A673 (cell line): ENCODE measurements around the gene TMEM238. TPM values are rescaled to one million over a fixed set of nuclear protein-coding genes. Genes with fewer than 3 reads are reported as not detected.

ENCODE experiments used
- BruUV-seq: library from RNA; stranded (reverse); fragments of 400-500 nt; replicated peaks from 2 replicates; lab custom pipeline; 2021; lab: Mats Ljungman, UMichigan
- CTCF ChIA-PET: fragments of 300-600 bp; sonication (Branson Sonifier 250); formaldehyde crosslinking; loops from one replicate; lab custom pipeline; 2022; ENCODE audit warnings: antibody characterized with exemption; lab: Charles Lee
- POLR2A ChIA-PET: fragments of 300-600 bp; sonication (Branson Sonifier 250); formaldehyde crosslinking; loops from one replicate; lab custom pipeline; 2022; ENCODE audit warnings: antibody characterized with exemption; ENCODE audit not compliant: low non-redundant PET; lab: Charles Lee
- DNase-seq: peaks from one replicate; pipeline ENCODE4 v3.0.0-alpha.2; 2015; ENCODE audit warnings: low spot score
- H3K27ac ChIP-seq: fragments of 200-600 bp; sonication (generic); 2 replicates; pipeline ENCODE4 v1.5.1; 2016; ENCODE audit warnings: mixed run types, low read depth, mild to moderate bottlenecking, mixed read lengths, antibody characterized with exemption, low read length; ENCODE audit not compliant: poor library complexity, severe bottlenecking
- H3K27me3 ChIP-seq: fragments of 200-600 bp; sonication (generic); replicated peaks from 2 replicates; pipeline ENCODE4 v1.6.1; 2017; ENCODE audit warnings: mixed run types, low read depth, mild to moderate bottlenecking, mixed read lengths, antibody characterized with exemption, low read length; ENCODE audit not compliant: insufficient read depth, poor library complexity
- H3K36me3 ChIP-seq: fragments of 200-600 bp; sonication (generic); 2 replicates; pipeline ENCODE4 v1.6.1; 2016; ENCODE audit warnings: mixed run types, mild to moderate bottlenecking, mixed read lengths, antibody characterized with exemption, low read length; ENCODE audit not compliant: insufficient read depth, poor library complexity, severe bottlenecking
- H3K4me1 ChIP-seq: fragments of 200-600 bp; sonication (generic); 2 replicates; pipeline ENCODE4 v1.6.1; 2017; ENCODE audit warnings: mixed run types, mild to moderate bottlenecking, mixed read lengths, antibody characterized with exemption, low read length; ENCODE audit not compliant: insufficient read depth, poor library complexity, severe bottlenecking
- H3K4me3 ChIP-seq: fragments of 200-600 bp; sonication (generic); 2 replicates; pipeline ENCODE4 v1.5.1; 2016; ENCODE audit warnings: low read depth, mixed run types, mild to moderate bottlenecking, mixed read lengths, low read length; ENCODE audit not compliant: poor library complexity, severe bottlenecking
- H3K9me3 ChIP-seq: fragments of 200-600 bp; sonication (generic); 2 replicates; pipeline ENCODE4 v1.6.1; 2016; ENCODE audit warnings: mixed run types, low read depth, mild to moderate bottlenecking, mixed read lengths, antibody characterized with exemption, low read length; ENCODE audit not compliant: poor library complexity, severe bottlenecking
- EZH2 ChIP-seq: fragments of 200-600 bp; sonication (generic); IDR thresholded peaks from 2 replicates; pipeline ENCODE4 v1.6.1; 2017; ENCODE audit warnings: borderline replicate concordance, low read depth, mild to moderate bottlenecking, mixed read lengths, antibody characterized with exemption, low read length; ENCODE audit not compliant: poor library complexity, severe bottlenecking
- intact Hi-C: fragments of 100-400 bp; cut with micrococcal nuclease; formaldehyde crosslinking; loops from one replicate; pipeline ENCODE4 v1.10.0; 2022; ENCODE audit not compliant: unreplicated experiment
- total RNA-seq: library from RNA; stranded (reverse); gene quantifications from 2 replicates; pipeline ENCODE4 v1.2.3, GENCODE V29; 2021
- TF ChIP-seq, protein P1 (sequence below): fragments of 300-800, 200-600 bp; sonication (generic); conservative IDR thresholded peaks from 2 replicates; pipeline ENCODE4 v1.5.1; 2017; ENCODE audit warnings: low read depth, mild to moderate bottlenecking, antibody characterized with exemption, low read length, moderate library complexity, mixed read lengths

Gene TMEM238
- total RNA-seq, 1 experiment from 2014 or later, result 0.69 TPM

- no peaks in the 10 kb centered on the region for H3K9me3 ChIP-seq
- ChIA-PET CTCF (no interaction called here), POLR2A (no interaction called here)
- BruUV-seq, result no TSS peak
- intact Hi-C loops, result no loop called here
- H3K4me3 ChIP-seq, result no peak overlapping the region
- TF ChIP-seq, protein P1, sequence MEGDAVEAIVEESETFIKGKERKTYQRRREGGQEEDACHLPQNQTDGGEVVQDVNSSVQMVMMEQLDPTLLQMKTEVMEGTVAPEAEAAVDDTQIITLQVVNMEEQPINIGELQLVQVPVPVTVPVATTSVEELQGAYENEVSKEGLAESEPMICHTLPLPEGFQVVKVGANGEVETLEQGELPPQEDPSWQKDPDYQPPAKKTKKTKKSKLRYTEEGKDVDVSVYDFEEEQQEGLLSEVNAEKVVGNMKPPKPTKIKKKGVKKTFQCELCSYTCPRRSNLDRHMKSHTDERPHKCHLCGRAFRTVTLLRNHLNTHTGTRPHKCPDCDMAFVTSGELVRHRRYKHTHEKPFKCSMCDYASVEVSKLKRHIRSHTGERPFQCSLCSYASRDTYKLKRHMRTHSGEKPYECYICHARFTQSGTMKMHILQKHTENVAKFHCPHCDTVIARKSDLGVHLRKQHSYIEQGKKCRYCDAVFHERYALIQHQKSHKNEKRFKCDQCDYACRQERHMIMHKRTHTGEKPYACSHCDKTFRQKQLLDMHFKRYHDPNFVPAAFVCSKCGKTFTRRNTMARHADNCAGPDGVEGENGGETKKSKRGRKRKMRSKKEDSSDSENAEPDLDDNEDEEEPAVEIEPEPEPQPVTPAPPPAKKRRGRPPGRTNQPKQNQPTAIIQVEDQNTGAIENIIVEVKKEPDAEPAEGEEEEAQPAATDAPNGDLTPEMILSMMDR, result no peak
- no peak for TF ChIP-seq EZH2
- H3K36me3 ChIP-seq, result no peaks in the 10 kb centered on the region
- DNase-seq, result no peak
- no peaks in the 10 kb centered on the region for H3K4me1 ChIP-seq
- H3K27me3 ChIP-seq, result peaks cover 15% of the 10 kb centered on the region
- no peak overlapping the region for H3K27ac ChIP-seq
Measured at GRCh38 chr19:55372316-55373081, 11.6 kb downstream of the TMEM238 start.

GRCh38 chr19:55370305-55370988 is 13.6 kb downstream of the TMEM238 start, which contains the start of gene IL11:
TSS of gene IL11 (minus strand) at chr19:55370463. CDS start at chr19:55370310, 153 bp downstream.
- BruUV-seq, result no TSS peak
- POLR2A ChIA-PET, result no interaction called here
- no peaks in the 10 kb centered on the region for H3K9me3 ChIP-seq
- CTCF ChIA-PET, result no interaction called here
- intact Hi-C loops, result no loop called here
- peaks cover 15% of the 10 kb centered on the region for H3K27me3 ChIP-seq
- H3K4me3 ChIP-seq, result peak within 1 kb of the TSS; percentile 45
- H3K27ac ChIP-seq, result no peak within 1 kb of the TSS
- no peak for TF ChIP-seq EZH2
- TF ChIP-seq, protein P1, result no peak
- no peaks in the 10 kb centered on the region for H3K4me1 ChIP-seq
- no peak for DNase-seq
- no peaks in the 10 kb centered on the region for H3K36me3 ChIP-seq

DNA sequence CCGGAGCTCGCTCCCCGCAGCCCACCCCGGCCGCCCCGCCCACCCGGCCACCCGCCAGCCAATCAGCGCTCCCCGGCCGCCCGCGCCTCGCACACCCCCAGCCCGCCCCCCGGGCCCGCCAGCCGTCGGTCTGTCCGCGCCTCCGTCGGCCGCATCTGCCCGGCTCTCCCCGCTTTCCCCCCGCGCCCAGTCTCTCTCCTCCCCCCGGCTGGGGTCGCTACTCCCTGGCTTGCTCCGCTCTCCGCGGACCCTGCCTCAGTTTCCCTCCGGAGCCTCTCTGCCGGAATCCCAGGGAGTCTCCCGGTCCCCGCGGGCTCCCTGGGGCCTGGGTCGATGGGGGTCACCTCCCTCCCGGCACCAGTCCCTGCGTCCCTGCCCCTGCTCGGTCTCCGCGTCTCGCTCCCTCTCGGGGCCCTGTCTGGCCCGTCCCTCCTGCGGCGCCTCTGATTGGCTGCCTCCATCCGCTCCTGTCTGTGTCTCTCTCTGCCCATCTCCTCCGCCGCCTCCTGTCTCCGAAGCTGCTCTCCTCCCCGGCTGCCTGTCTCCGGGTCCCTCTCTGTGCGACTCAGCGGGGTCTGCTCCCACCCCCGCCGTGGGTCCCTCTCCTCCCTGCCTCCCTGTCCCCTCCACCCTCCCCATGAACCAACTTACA is 14.3 kb downstream of the TMEM238 start:
- H3K4me3 ChIP-seq, result peak overlapping the region; percentile 45
- no peak overlapping the region for H3K27ac ChIP-seq
- POLR2A ChIA-PET, result no interaction called here
- H3K4me1 ChIP-seq, result no peaks in the 10 kb centered on the region
- intact Hi-C loops, result no loop called here
- peaks cover 15% of the 10 kb centered on the region for H3K27me3 ChIP-seq
- no peaks in the 10 kb centered on the region for H3K9me3 ChIP-seq
- BruUV-seq, result no TSS peak
- TF ChIP-seq, protein P1, result no peak
- TF ChIP-seq EZH2, result no peak
- CTCF ChIA-PET, result interaction anchor here (0.6 kb wide), 1 partner anchor 165 kb away, joined by 10 read pairs; no protein-coding TSS in a partner anchor
- no peaks in the 10 kb centered on the region for H3K36me3 ChIP-seq
- peak; percentile 77 for DNase-seq
